Measurements from ENCODE around the gene CKAP2L.
"Not testable (repeated sequence)": the region's sequence is repeated elsewhere in the genome, so short reads cannot be mapped to it uniquely, and the experiment has no call there.

Gene CKAP2L

GRCh38 chr2:112725545-112726457 is 38.6 kb downstream of the CKAP2L start:
- no peak for DNase-seq (ENCODE audit: low read depth in 2 of 2)

- no peak for DNase-seq (ENCODE audit: low read depth in 2 of 2)
These were observed 39.6 kb downstream of the CKAP2L start for GRCh38 chr2:112724591-112725525.

- DNase-seq (ENCODE audit: low read depth in 2 of 2) = no peak
These were observed 40.4 kb downstream of the CKAP2L start for GRCh38 chr2:112723995-112724394.

GRCh38 chr2:112723547-112723940 is 40.9 kb downstream of the CKAP2L start:
- no peak for DNase-seq (ENCODE audit: low read depth in 2 of 2)

GRCh38 chr2:112722816-112723546 is 41.4 kb downstream of the CKAP2L start:
- no peak for DNase-seq (ENCODE audit: low read depth in 2 of 2)

- DNase-seq (ENCODE audit: low read depth in 2 of 2) = no peak
These were observed 42.4 kb downstream of the CKAP2L start for GRCh38 chr2:112721819-112722522.

GRCh38 chr2:112720785-112721184 is 43.6 kb downstream of the CKAP2L start, which contains the start of gene NT5DC4:
Gene NT5DC4, plus strand, starts transcription at chr2:112721020. Its CDS starts 60 bp downstream, at chr2:112721080.
- DNase-seq (ENCODE audit: low read depth in 2 of 2) = no peak

- DNase-seq (ENCODE audit: low read depth in 2 of 2) = no peak
These were observed 45.5 kb downstream of the CKAP2L start for GRCh38 chr2:112718863-112719370.

GRCh38 chr2:112716826-112717352 is 47.5 kb downstream of the CKAP2L start:
- DNase-seq (ENCODE audit: low read depth in 2 of 2) = not testable (repeated sequence)

GRCh38 chr2:112716094-112716493 is 48.3 kb downstream of the CKAP2L start:
- DNase-seq (ENCODE audit: low read depth in 2 of 2) = not testable (repeated sequence)

- DNase-seq (ENCODE audit: low read depth in 2 of 2) = no peak
These were observed 49.4 kb downstream of the CKAP2L start for GRCh38 chr2:112714836-112715631.

- DNase-seq (ENCODE audit: low read depth in 2 of 2) = no peak
These were observed 50.1 kb downstream of the CKAP2L start for GRCh38 chr2:112714331-112714730.

GRCh38 chr2:112713926-112714325 is 50.5 kb downstream of the CKAP2L start:
- no peak for DNase-seq (ENCODE audit: low read depth in 2 of 2)

- DNase-seq (ENCODE audit: low read depth in 2 of 2) = no peak
These were observed 50.9 kb downstream of the CKAP2L start for GRCh38 chr2:112713585-112713925.

GRCh38 chr2:112712903-112713584 is 51.4 kb downstream of the CKAP2L start:
- peak in 1 of 2 donors; percentile 35 for DNase-seq (ENCODE audit: low read depth in 2 of 2)

- DNase-seq (ENCODE audit: low read depth in 2 of 2) = no peak
These were observed 51.9 kb downstream of the CKAP2L start for GRCh38 chr2:112712465-112712864.

- DNase-seq (ENCODE audit: low read depth in 2 of 2) = no peak
These were observed 53.3 kb downstream of the CKAP2L start for GRCh38 chr2:112710956-112711750.

- no peak for DNase-seq (ENCODE audit: low read depth in 2 of 2)
These were observed 54.7 kb downstream of the CKAP2L start for GRCh38 chr2:112709703-112710102.

All from activated CD4-positive, alpha-beta T cell treated with anti-CD3 and anti-CD28 coated beads for 24 hours (primary cell).